CD4-positive, alpha-beta T cell treated with Interleukin-10 for 1 hour (primary cell): ENCODE results near the gene IPPK.

Experiments used
- DNase-seq: peaks from one replicate; pipeline ENCODE4 v3.0.0-alpha.2; 2020

Gene IPPK

GRCh38 chr9:92686954-92687353 is 17.0 kb upstream of the IPPK start:
- no peak for DNase-seq

GRCh38 chr9:92685022-92685421 is 15.1 kb upstream of the IPPK start:
- DNase-seq, result no peak

- DNase-seq, result no peak
Measured at GRCh38 chr9:92682269-92682668, 12.3 kb upstream of the IPPK start.

- no peak for DNase-seq
Measured at GRCh38 chr9:92680166-92681119, 10.5 kb upstream of the IPPK start.

- DNase-seq, result no peak
Measured at GRCh38 chr9:92679413-92680165, 9.7 kb upstream of the IPPK start.

GRCh38 chr9:92671323-92671722 is 1.4 kb upstream of the IPPK start:
- no peak for DNase-seq

- no peak for DNase-seq
Measured at GRCh38 chr9:92669527-92669889, 423 bp downstream of the IPPK start.

GRCh38 chr9:92668746-92669526 is 995 bp downstream of the IPPK start:
- peak; percentile 39 for DNase-seq

- no peak for DNase-seq
Measured at GRCh38 chr9:92666912-92667532, 2.9 kb downstream of the IPPK start.

- DNase-seq, result no peak
Measured at GRCh38 chr9:92666236-92666635, 3.7 kb downstream of the IPPK start.

- no peak for DNase-seq
Measured at GRCh38 chr9:92665836-92666235, 4.1 kb downstream of the IPPK start.

- peak; percentile 18 for DNase-seq
Measured at GRCh38 chr9:92664394-92665152, 5.4 kb downstream of the IPPK start.

GRCh38 chr9:92663951-92664350 is 6.0 kb downstream of the IPPK start:
- DNase-seq, result no peak

- no peak for DNase-seq
Measured at GRCh38 chr9:92663126-92663525, 6.8 kb downstream of the IPPK start.

- no peak for DNase-seq
Measured at GRCh38 chr9:92661743-92662142, 8.2 kb downstream of the IPPK start.

GRCh38 chr9:92661127-92661526 is 8.8 kb downstream of the IPPK start:
- no peak for DNase-seq

- no peak for DNase-seq
Measured at GRCh38 chr9:92660266-92660665, 9.7 kb downstream of the IPPK start.

GRCh38 chr9:92659601-92660000 is 10.3 kb downstream of the IPPK start:
- DNase-seq, result no peak

- no peak for DNase-seq
Measured at GRCh38 chr9:92658611-92659010, 11.3 kb downstream of the IPPK start.

- no peak for DNase-seq
Measured at GRCh38 chr9:92658176-92658575, 11.8 kb downstream of the IPPK start.

GRCh38 chr9:92657296-92658094 is 12.4 kb downstream of the IPPK start:
- no peak for DNase-seq
